Fibroblast of the aortic adventitia (primary cell): ENCODE data around the gene MRPL37. TPM values are rescaled to one million over a fixed set of nuclear protein-coding genes. Genes with fewer than 3 reads are reported as not detected.

Experiments
- DNase-seq: peaks from one replicate; pipeline ENCODE4 v3.0.0-alpha.2; 2010; ENCODE audit warnings: low read depth
- H3K4me3 ChIP-seq: 2 replicates; pipeline ENCODE4 v1.5.1; 2011; ENCODE audit warnings: low read depth, mild to moderate bottlenecking, control low read depth, low read length, moderate library complexity
- total RNA-seq: library from RNA; depleted of rRNA; stranded (reverse); fragments of >200 nt; gene quantifications from 2 replicates; pipeline ENCODE4 v1.2.3, GENCODE V29; 2012; ENCODE audit warnings: low replicate concordance
- TF ChIP-seq, protein P1 (sequence below): IDR thresholded peaks from 2 replicates; pipeline ENCODE4 v1.5.1; 2011; ENCODE audit warnings: mild to moderate bottlenecking, low read length, control low read depth, inconsistent platforms; ENCODE audit not compliant: insufficient read depth

The MRPL37 gene
- total RNA-seq, 1 donor: 98.7 TPM

GRCh38 chr1:54178296-54179070, 21.5 kb upstream of the MRPL37 start:
- no peak overlapping the region for H3K4me3 ChIP-seq
- no peak for DNase-seq
- TF ChIP-seq, protein P1, sequence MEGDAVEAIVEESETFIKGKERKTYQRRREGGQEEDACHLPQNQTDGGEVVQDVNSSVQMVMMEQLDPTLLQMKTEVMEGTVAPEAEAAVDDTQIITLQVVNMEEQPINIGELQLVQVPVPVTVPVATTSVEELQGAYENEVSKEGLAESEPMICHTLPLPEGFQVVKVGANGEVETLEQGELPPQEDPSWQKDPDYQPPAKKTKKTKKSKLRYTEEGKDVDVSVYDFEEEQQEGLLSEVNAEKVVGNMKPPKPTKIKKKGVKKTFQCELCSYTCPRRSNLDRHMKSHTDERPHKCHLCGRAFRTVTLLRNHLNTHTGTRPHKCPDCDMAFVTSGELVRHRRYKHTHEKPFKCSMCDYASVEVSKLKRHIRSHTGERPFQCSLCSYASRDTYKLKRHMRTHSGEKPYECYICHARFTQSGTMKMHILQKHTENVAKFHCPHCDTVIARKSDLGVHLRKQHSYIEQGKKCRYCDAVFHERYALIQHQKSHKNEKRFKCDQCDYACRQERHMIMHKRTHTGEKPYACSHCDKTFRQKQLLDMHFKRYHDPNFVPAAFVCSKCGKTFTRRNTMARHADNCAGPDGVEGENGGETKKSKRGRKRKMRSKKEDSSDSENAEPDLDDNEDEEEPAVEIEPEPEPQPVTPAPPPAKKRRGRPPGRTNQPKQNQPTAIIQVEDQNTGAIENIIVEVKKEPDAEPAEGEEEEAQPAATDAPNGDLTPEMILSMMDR: no peak

DNA sequence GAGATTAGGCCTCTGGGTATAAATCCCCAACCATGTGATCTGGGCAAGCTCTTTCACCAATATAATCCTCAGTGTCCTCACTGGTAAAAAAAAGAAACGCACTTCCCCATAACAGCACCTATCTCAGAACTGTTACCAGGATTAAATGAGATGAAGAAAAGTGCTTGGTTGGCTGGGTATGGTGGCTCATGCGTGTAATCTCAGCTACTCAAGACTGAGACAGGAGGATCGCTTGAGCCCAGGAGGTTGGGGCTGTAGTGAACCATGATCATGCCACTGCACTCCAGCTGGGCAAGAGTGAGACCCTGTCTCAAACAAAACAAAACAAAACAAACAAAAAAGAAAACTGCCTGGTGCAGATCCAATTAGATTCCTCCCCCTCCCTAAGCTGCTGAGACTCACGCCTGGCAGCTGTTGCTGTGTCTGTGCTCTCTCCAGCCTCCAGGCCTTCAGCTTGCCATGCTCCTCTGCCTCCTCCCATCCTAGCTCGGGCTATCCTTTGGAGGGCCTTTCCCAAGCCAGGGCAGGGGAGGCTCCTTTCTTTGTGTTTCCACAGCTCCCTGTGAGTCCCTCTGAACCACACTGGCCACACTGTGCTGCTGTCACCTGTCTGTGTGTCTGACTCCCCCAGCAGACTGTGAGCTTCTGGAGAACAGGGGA, 19.1 kb upstream of the MRPL37 start:
- no peak for DNase-seq
- TF ChIP-seq, protein P1: no peak
- no peak overlapping the region for H3K4me3 ChIP-seq

DNA sequence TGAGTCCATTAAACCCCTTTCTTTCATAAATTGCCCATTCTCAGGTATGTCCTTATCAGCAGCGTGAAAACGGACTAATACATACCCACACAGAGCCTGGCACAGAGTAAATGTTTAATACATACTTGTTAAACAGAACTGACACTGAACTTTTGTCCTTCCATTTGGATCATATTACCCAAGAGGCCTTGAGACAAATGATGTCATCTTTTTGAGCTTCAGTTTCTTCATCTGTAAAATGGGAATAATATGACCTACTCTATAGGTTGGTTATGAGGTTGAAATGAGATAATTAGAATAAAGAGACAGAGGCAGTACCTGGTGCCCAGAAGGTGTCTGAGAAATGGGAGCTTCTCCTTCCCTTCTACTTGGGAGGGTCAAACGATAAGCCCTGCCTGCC, 13.9 kb upstream of the MRPL37 start:
- DNase-seq: no peak
- TF ChIP-seq, protein P1: no peak

GRCh38 chr1:54188291-54188690, 11.7 kb upstream of the MRPL37 start:
- H3K4me3 ChIP-seq: no peak overlapping the region
- no peak for DNase-seq
- TF ChIP-seq, protein P1: no peak

More for the DNA sequence above, 13.9 kb upstream of the MRPL37 start:
- no peak overlapping the region for H3K4me3 ChIP-seq

DNA sequence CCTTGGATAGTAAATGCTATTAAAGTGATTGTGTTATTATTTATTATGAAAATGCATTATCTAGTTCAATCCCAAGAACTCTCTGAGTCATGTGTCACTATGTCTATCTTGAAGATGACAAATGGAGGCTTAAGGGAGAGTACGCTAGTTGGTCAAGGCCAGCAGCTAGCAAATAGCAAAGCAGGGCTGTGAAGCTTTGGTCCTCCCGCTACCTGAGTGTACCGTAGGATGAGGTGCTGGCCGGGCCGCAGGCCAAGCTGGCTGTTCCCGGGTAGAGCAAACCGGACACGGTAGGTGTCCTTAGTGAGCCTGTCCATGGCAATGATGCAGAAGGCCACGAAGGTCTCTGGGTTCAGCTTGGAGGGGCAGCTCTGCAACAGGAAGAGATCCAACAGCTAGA, 9.4 kb upstream of the MRPL37 start:
- DNase-seq: no peak
- TF ChIP-seq, protein P1: no peak
- no peak overlapping the region for H3K4me3 ChIP-seq

DNA sequence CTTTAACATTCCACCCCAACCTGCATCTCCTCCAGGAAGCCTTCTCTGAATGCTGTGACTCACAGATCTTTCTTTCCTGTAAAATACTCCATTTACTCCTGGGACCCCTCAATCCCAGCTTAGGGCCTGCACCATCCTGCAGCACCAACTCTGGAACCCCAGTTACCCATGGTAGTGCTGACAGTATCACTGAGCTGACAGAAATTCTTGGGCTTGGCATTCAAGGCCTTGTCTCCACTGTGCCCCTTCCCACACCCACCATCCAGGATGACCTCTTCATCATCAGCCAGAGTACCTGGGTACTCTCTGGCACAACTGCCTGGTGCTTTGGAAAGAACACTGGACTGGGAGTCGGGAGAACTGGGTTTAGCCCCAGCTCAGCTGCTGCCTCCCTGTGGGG, 8.4 kb upstream of the MRPL37 start:
- TF ChIP-seq, protein P1: no peak
- H3K4me3 ChIP-seq: no peak overlapping the region
- DNase-seq: no peak

DNA sequence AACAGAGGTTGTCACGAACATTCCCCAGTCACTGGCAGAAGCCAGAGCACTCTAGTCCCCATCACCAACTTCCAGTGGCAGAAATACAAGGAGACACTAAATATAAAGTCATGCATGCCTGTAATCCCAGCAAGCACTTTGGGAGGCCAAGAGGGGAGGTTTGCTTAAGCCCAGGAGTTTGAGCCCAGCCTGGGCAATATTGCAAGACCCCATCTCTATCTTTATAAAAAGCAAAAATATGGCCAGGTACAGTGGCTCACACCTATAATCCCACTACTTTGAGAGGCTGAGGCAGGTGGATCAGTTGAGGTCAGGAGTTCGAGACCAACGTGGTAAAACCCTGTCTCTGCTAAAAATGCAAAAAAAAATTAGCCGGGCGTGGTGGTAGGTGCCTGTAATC, 6.5 kb upstream of the MRPL37 start:
- no peak overlapping the region for H3K4me3 ChIP-seq
- TF ChIP-seq, protein P1: no peak
- no peak for DNase-seq
